GM19193 (cell line): ENCODE measurements around the gene CACUL1.

ENCODE experiments used
- POLR2A ChIP-seq: IDR thresholded peaks from 4 replicates; pipeline ENCODE4 v1.6.1; 2011; ENCODE audit not compliant: insufficient read depth, insufficient read length; ENCODE audit errors: extremely low read depth

CACUL1 gene

GRCh38 chr10:118723466-118723865 is 31.3 kb downstream of the CACUL1 start:
- no peak for TF ChIP-seq POLR2A

- TF ChIP-seq POLR2A: no peak
Observed at GRCh38 chr10:118721539-118721876, 33.3 kb downstream of the CACUL1 start.

- no peak for TF ChIP-seq POLR2A
Observed at GRCh38 chr10:118720685-118721538, 33.9 kb downstream of the CACUL1 start.

- TF ChIP-seq POLR2A: no peak
Observed at GRCh38 chr10:118714366-118714765, 40.4 kb downstream of the CACUL1 start.

- TF ChIP-seq POLR2A: no peak
Observed at GRCh38 chr10:118712930-118713634, 41.7 kb downstream of the CACUL1 start.

- TF ChIP-seq POLR2A: no peak
Observed at GRCh38 chr10:118712080-118712479, 42.7 kb downstream of the CACUL1 start.

- no peak for TF ChIP-seq POLR2A
Observed at GRCh38 chr10:118710487-118710886, 44.3 kb downstream of the CACUL1 start.

- no peak for TF ChIP-seq POLR2A
Observed at GRCh38 chr10:118708571-118708970, 46.2 kb downstream of the CACUL1 start.

GRCh38 chr10:118704711-118705110 is 50.1 kb downstream of the CACUL1 start:
- no peak for TF ChIP-seq POLR2A

- no peak for TF ChIP-seq POLR2A
Observed at GRCh38 chr10:118701529-118702323, 53.0 kb downstream of the CACUL1 start.

GRCh38 chr10:118698421-118698820 is 56.3 kb downstream of the CACUL1 start:
- no peak for TF ChIP-seq POLR2A

GRCh38 chr10:118694848-118695247 is 59.9 kb downstream of the CACUL1 start:
- TF ChIP-seq POLR2A: no peak

- no peak for TF ChIP-seq POLR2A
Observed at GRCh38 chr10:118692872-118693271, 61.9 kb downstream of the CACUL1 start.

GRCh38 chr10:118689070-118689858 is 65.5 kb downstream of the CACUL1 start:
- TF ChIP-seq POLR2A: no peak
